Mesendoderm (in vitro differentiated cells): ENCODE measurements around the gene C12orf43.
A peak's percentile ranks its signal among the peaks of the same experiment; 100 is the strongest.

Experiments used
- DNase-seq: peaks from one replicate; pipeline ENCODE4 v3.0.0; 2013
- H2AK5ac ChIP-seq: 2 replicates; pipeline ENCODE4 v1.6.1; 2013; ENCODE audit warnings: low read length, inconsistent platforms
- H2BK120ac ChIP-seq: 2 replicates; pipeline ENCODE4 v1.6.1; 2013; ENCODE audit warnings: low read depth, mild to moderate bottlenecking, low read length, moderate library complexity, mixed read lengths
- H2BK15ac ChIP-seq: replicated peaks from 2 replicates; pipeline ENCODE4 v1.6.1; 2013; ENCODE audit warnings: low read depth, mild to moderate bottlenecking, moderate library complexity
- H2BK5ac ChIP-seq: 2 replicates; pipeline ENCODE4 v1.6.1; 2013; ENCODE audit warnings: low read length, inconsistent platforms
- H3K18ac ChIP-seq: 2 replicates; pipeline ENCODE4 v1.6.1; 2013; ENCODE audit warnings: mild to moderate bottlenecking, low read length, mixed read lengths
- H3K23ac ChIP-seq: one replicate; pipeline ENCODE4 v1.6.1; 2013; ENCODE audit warnings: low read length
- H3K27ac ChIP-seq: 2 replicates; pipeline ENCODE4 v1.5.1; 2013; ENCODE audit warnings: low read depth, mild to moderate bottlenecking, inconsistent platforms, low read length, moderate library complexity
- H3K27me3 ChIP-seq: 2 replicates; pipeline ENCODE4 v1.6.1; 2013; ENCODE audit warnings: low read length, control low read depth, mild to moderate bottlenecking, inconsistent platforms; ENCODE audit not compliant: insufficient read depth, poor library complexity
- H3K36me3 ChIP-seq: 2 replicates; pipeline ENCODE4 v1.6.1; 2013; ENCODE audit warnings: low read length, inconsistent platforms; ENCODE audit not compliant: control insufficient read depth, insufficient read depth
- H3K4ac ChIP-seq: one replicate; pipeline ENCODE4 v1.6.1; 2013; ENCODE audit warnings: low read depth, mild to moderate bottlenecking, low read length, moderate library complexity
- H3K4me1 ChIP-seq: 2 replicates; pipeline ENCODE4 v1.6.1; 2013; ENCODE audit warnings: low read depth, low read length, inconsistent platforms; ENCODE audit not compliant: control insufficient read depth
- H3K4me2 ChIP-seq: 2 replicates; pipeline ENCODE4 v1.6.1; 2013; ENCODE audit warnings: low read length
- H3K4me3 ChIP-seq: 2 replicates; pipeline ENCODE4 v1.5.1; 2013; ENCODE audit warnings: mild to moderate bottlenecking, low read length
- H3K56ac ChIP-seq: one replicate; pipeline ENCODE4 v1.6.1; 2013; ENCODE audit warnings: low read length
- H3K79me1 ChIP-seq: 2 replicates; pipeline ENCODE4 v1.6.1; 2013; ENCODE audit warnings: low read length, inconsistent platforms
- H3K79me2 ChIP-seq: 2 replicates; pipeline ENCODE4 v1.6.1; 2013; ENCODE audit warnings: mild to moderate bottlenecking, low read length; ENCODE audit not compliant: control insufficient read depth, insufficient read depth
- H3K9ac ChIP-seq: 2 replicates; pipeline ENCODE4 v1.6.1; 2013; ENCODE audit warnings: low read length, inconsistent platforms
- H4K5ac ChIP-seq: one replicate; pipeline ENCODE4 v1.6.1; 2013; ENCODE audit warnings: low read length
- H4K8ac ChIP-seq: one replicate; pipeline ENCODE4 v1.6.1; 2013; ENCODE audit warnings: low read depth, mild to moderate bottlenecking, control low read depth, low read length, moderate library complexity
- WGBS: extraction: QIAGEN DNeasy Blood & Tissue Kit; methylation state at CpG from one replicate; pipeline ENCODE4 v1.1.7; 2013; ENCODE audit warnings: low lambda C conversion rate, missing lambda C conversion rate; ENCODE audit not compliant: insufficient coverage; ENCODE audit errors: extremely low coverage; 5-methylcytosine and 5-hydroxymethylcytosine counted together

Gene C12orf43

DNA sequence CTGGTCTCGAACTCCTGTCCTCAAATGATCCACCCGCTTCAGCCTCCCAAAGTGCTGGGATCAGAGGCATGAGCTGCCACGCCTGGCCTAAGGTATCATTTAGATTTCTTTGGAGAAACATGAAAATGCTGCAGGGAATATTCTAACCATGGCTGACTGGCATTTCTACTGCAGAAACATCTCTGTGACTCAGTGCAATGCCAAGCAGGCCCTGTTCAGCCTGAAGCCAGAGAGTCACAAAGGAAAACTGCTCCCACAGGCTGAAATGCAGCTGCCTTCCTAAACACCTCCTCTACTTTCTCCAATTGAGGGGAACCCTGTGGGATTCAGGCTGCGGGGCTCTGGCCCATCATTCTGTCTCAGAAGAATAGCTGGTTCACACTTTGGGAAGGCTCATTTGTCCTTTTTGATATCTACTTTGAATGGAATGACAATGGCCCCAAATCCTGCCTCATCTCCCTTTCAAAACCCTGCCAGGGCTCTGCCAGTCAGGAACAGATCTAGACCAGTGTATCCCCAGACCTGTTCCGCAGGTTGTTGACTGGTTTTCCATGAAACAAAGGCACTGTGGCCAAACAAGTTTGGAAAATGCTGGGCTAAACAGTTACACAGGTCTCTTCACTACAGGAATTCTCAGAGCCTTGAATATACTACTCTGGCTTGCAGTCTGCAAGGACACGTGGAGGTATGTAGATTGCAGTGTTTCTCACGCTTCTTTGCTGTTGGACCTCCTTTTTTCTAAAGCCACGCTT is 7.8 kb downstream of the C12orf43 start:
- DNase-seq, result no peak
- no CpG with 5 or more reads among the region's 8 CpGs for WGBS
- Histone ChIP-seq H2BK5ac (no peak overlapping the region), H3K79me1 (peaks cover 3% of the 10 kb centered on the region), H3K23ac (no peak overlapping the region), H3K56ac (no peak overlapping the region), H4K5ac (no peak overlapping the region), H3K9ac (no peak overlapping the region), H2BK120ac (no peak overlapping the region), H3K27me3 (no peaks in the 10 kb centered on the region), H3K27ac (no peak overlapping the region), H3K4me3 (no peak overlapping the region), H3K4ac (no peak overlapping the region), H4K8ac (no peak overlapping the region), H3K18ac (no peak overlapping the region), H3K4me2 (no peak overlapping the region), H3K79me2 (no peaks in the 10 kb centered on the region), H3K4me1 (no peaks in the 10 kb centered on the region), H2AK5ac (no peak overlapping the region), H3K36me3 (peaks cover 6% of the 10 kb centered on the region), H2BK15ac (no peak overlapping the region)

DNA sequence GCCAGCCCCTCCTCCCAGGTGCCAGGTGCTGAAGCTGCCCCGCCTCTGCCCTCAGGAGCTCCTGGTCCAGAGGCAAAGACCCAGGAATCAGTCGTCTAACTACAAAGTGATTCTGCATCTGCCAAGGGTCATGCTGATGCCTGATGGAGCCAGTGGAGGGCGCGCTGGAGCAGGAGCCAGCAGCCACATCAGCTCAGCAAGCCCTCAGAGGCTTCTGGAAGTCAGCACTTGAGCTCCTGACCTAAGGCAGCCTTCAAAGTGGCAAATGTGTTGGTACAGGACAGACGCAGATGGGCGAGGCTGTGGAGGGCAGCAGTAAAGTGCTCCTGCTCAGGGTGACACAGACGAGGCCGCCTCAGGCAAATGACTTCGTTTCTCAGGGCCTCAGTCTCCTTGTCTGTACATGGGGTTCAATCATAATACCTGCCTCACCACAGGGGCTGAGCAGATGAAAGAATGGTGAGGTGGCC is 10.9 kb downstream of the C12orf43 start:
- no peak overlapping the region for H4K5ac ChIP-seq
- peak; percentile 83 for DNase-seq
- WGBS, result no CpG with 5 or more reads among the region's 9 CpGs
- H2BK15ac ChIP-seq, result no peak overlapping the region
- H2AK5ac ChIP-seq, result no peak overlapping the region
- no peak overlapping the region for H3K4me3 ChIP-seq
- H3K27me3 ChIP-seq, result no peaks in the 10 kb centered on the region
- H3K4me2 ChIP-seq, result no peak overlapping the region
- H3K4me1 ChIP-seq, result no peaks in the 10 kb centered on the region
- H3K79me1 ChIP-seq, result no peaks in the 10 kb centered on the region
- H2BK120ac ChIP-seq, result no peak overlapping the region
- H3K56ac ChIP-seq, result no peak overlapping the region
- H3K18ac ChIP-seq, result no peak overlapping the region
- H3K27ac ChIP-seq, result no peak overlapping the region
- peaks cover 8% of the 10 kb centered on the region for H3K36me3 ChIP-seq
- no peaks in the 10 kb centered on the region for H3K79me2 ChIP-seq
- H2BK5ac ChIP-seq, result no peak overlapping the region
- H4K8ac ChIP-seq, result no peak overlapping the region
- no peak overlapping the region for H3K23ac ChIP-seq
- no peak overlapping the region for H3K4ac ChIP-seq
- H3K9ac ChIP-seq, result no peak overlapping the region

- WGBS, result no CpG with 5 or more reads among the region's 16 CpGs
- no peak overlapping the region for H3K4me3 ChIP-seq
- no peaks in the 10 kb centered on the region for H3K4me1 ChIP-seq
- no peak overlapping the region for H4K5ac ChIP-seq
- no peak overlapping the region for H2BK120ac ChIP-seq
- H2BK5ac ChIP-seq, result no peak overlapping the region
- no peaks in the 10 kb centered on the region for H3K79me2 ChIP-seq
- H4K8ac ChIP-seq, result no peak overlapping the region
- H3K23ac ChIP-seq, result no peak overlapping the region
- H3K36me3 ChIP-seq, result peaks cover 6% of the 10 kb centered on the region
- H3K56ac ChIP-seq, result no peak overlapping the region
- H3K79me1 ChIP-seq, result no peaks in the 10 kb centered on the region
- no peak overlapping the region for H2AK5ac ChIP-seq
- no peak overlapping the region for H3K18ac ChIP-seq
- no peaks in the 10 kb centered on the region for H3K27me3 ChIP-seq
- H3K4me2 ChIP-seq, result no peak overlapping the region
- no peak overlapping the region for H3K9ac ChIP-seq
- no peak overlapping the region for H3K4ac ChIP-seq
- no peak overlapping the region for H3K27ac ChIP-seq
- H2BK15ac ChIP-seq, result no peak overlapping the region
- no peak for DNase-seq
Measured at GRCh38 chr12:121004253-121004815, 12.0 kb downstream of the C12orf43 start.

- Histone ChIP-seq H3K27me3 (no peaks in the 10 kb centered on the region), H3K79me2 (no peaks in the 10 kb centered on the region), H4K8ac (no peak overlapping the region), H3K4ac (no peak overlapping the region), H3K9ac (no peak overlapping the region), H3K4me2 (no peak overlapping the region), H3K4me3 (no peak overlapping the region), H2BK15ac (no peak overlapping the region), H3K23ac (no peak overlapping the region), H3K4me1 (no peaks in the 10 kb centered on the region), H4K5ac (no peak overlapping the region), H3K27ac (no peak overlapping the region), H2BK5ac (no peak overlapping the region), H2AK5ac (no peak overlapping the region), H2BK120ac (no peak overlapping the region), H3K56ac (no peak overlapping the region), H3K79me1 (no peaks in the 10 kb centered on the region), H3K36me3 (peaks cover 6% of the 10 kb centered on the region), H3K18ac (no peak overlapping the region)
- WGBS, result no CpG with 5 or more reads among the region's 4 CpGs
- DNase-seq, result peak; percentile 71
Measured at GRCh38 chr12:121003650-121004049, 12.6 kb downstream of the C12orf43 start.

- WGBS, result no CpG with 5 or more reads among the region's 16 CpGs
- Histone ChIP-seq H3K23ac (no peak overlapping the region), H2BK15ac (no peak overlapping the region), H3K79me1 (no peaks in the 10 kb centered on the region), H2BK5ac (no peak overlapping the region), H2BK120ac (no peak overlapping the region), H3K56ac (no peak overlapping the region), H3K4me3 (no peak overlapping the region), H4K8ac (no peak overlapping the region), H3K4ac (no peak overlapping the region), H4K5ac (no peak overlapping the region), H3K27ac (no peak overlapping the region), H3K9ac (no peak overlapping the region), H3K4me1 (no peaks in the 10 kb centered on the region), H3K4me2 (no peak overlapping the region), H3K18ac (no peak overlapping the region), H2AK5ac (no peak overlapping the region), H3K36me3 (peaks cover 6% of the 10 kb centered on the region), H3K27me3 (no peaks in the 10 kb centered on the region), H3K79me2 (no peaks in the 10 kb centered on the region)
- no peak for DNase-seq
Measured at GRCh38 chr12:121001841-121002483, 14.3 kb downstream of the C12orf43 start.
